AG09309 (cell line): ENCODE measurements around the gene NINJ2.

Source experiments
- DNase-seq: peaks from one replicate; pipeline ENCODE4 v3.0.0-alpha.2; 2010; ENCODE audit warnings: low read depth
- H3K4me3 ChIP-seq: 2 replicates; pipeline ENCODE4 v1.5.1; 2011; ENCODE audit warnings: mild to moderate bottlenecking, low read depth, low read length, moderate library complexity; ENCODE audit not compliant: control insufficient read depth
- TF ChIP-seq, protein P1 (sequence below): IDR thresholded peaks from 2 replicates; pipeline ENCODE4 v1.5.1; 2011; ENCODE audit warnings: mild to moderate bottlenecking, low read depth, low read length, inconsistent platforms; ENCODE audit not compliant: insufficient read depth, control insufficient read depth; ENCODE audit errors: missing control alignments

NINJ2 gene

DNA sequence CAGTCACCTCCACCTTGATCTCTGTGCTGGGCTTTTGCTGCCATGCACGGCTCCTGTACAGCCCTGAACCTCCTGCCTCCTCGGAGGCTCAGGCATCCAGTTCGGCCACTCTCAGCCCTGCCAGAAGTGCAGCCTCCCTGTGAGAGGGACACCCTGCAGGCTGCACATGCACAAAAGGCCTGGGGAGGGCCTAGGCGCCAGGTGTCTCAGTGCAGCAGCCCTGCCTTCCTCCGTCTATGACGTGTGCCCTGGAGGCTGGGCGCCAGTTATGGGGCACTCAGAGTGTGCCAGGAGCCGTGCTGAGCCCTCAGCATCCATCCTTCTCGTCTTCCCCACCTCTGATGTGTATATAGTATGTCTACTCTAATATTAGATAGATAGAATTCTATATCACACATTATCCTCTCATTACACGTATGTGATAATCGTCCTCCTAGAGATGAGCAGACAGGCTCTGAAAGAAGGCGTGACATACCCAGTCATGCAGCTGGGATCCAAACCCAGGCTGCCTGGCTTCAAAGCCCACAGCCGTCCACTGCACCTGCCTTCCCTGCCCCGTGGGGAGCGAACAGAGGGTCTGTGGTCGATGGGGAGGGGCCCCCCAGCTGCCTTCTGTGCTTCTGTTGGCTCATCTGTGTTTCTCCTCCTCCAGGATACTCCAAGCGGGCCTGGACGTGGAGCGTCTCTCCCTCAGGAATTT is 102.4 kb downstream of the NINJ2 start:
- TF ChIP-seq, protein P1, sequence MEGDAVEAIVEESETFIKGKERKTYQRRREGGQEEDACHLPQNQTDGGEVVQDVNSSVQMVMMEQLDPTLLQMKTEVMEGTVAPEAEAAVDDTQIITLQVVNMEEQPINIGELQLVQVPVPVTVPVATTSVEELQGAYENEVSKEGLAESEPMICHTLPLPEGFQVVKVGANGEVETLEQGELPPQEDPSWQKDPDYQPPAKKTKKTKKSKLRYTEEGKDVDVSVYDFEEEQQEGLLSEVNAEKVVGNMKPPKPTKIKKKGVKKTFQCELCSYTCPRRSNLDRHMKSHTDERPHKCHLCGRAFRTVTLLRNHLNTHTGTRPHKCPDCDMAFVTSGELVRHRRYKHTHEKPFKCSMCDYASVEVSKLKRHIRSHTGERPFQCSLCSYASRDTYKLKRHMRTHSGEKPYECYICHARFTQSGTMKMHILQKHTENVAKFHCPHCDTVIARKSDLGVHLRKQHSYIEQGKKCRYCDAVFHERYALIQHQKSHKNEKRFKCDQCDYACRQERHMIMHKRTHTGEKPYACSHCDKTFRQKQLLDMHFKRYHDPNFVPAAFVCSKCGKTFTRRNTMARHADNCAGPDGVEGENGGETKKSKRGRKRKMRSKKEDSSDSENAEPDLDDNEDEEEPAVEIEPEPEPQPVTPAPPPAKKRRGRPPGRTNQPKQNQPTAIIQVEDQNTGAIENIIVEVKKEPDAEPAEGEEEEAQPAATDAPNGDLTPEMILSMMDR: no peak
- no peak overlapping the region for H3K4me3 ChIP-seq
- DNase-seq: no peak

DNA sequence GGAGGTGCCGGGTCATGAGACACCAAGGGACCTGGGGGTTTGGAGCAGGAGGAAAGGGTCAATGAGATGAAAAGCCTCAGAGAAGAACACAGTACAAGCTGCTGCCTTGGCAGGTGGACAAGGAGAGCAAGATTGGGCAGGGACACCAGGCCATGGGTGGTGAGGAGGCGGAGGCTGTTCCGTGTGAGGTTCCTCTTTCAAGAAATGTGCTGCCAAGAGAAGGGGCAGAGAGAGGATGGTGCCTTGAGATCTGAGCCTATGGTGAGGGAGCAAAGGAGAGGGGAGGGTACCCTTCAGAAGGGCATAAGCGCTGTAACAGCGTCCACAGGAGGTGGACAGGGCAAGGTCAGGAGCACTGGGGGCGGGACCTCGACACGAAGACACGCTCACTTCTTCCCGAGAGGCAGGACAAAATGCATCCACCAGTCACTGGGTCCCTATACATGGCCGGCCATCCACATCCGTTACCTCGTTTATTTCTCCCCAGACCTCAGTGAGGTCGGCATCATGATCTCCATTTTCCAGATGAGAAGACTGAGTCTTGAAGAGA is 103.3 kb downstream of the NINJ2 start:
- no peak overlapping the region for H3K4me3 ChIP-seq
- no peak for DNase-seq
- TF ChIP-seq, protein P1: no peak

DNA sequence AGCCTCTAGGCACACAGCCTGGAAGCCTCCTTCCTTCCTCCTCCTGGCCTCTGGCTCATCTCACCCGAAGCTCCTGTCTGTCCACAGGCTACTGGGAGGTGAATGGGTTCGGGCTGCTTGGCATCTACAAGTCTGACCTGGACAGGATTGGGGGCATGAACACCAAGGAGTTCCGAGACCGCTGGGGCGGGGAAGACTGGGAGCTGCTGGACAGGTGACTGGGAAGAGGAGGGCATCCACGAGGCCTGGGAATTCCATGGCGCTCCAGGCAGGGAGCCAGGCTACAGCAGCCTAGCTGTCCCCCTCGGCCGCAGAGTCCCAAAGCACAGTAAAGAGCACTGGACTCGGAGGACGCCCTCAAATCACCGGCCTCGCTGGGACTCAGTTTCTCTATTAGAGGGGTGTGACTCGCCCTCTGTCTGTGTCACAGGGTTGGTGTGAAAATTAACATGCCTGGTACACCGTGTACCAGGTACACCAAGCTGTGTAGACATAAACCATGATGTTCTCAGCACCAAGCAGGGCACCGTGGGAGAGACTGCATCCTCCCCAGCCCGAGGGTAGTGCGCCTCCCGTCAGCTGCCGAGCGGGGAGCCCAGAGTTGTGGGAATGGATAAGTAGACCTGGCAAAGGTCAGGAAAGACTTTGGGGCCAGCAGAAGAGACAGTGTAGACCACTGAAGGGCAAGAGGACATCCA is 103.9 kb downstream of the NINJ2 start:
- no peak for DNase-seq
- H3K4me3 ChIP-seq: no peak overlapping the region
- TF ChIP-seq, protein P1: no peak

DNA sequence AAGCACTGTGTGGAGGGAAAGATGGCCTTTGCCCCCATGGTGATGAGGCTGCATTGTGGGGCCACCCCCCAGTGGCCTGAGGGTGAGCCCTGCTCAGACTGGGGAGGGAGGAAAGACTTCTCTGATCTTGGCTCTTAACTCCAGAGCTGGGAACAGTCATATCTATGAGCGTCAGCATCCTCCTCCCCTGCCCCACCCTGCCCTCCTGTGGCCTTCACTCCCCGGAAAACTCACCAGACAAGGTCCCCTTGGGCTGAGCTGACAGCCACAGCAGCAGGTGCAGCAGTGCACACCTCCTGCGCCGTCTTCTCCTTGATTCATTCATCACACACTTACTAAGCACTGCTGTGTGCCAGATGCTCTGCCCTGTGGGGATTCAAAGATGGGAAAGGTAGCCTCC is 104.7 kb downstream of the NINJ2 start:
- no peak overlapping the region for H3K4me3 ChIP-seq
- TF ChIP-seq, protein P1: no peak
- no peak for DNase-seq

DNA sequence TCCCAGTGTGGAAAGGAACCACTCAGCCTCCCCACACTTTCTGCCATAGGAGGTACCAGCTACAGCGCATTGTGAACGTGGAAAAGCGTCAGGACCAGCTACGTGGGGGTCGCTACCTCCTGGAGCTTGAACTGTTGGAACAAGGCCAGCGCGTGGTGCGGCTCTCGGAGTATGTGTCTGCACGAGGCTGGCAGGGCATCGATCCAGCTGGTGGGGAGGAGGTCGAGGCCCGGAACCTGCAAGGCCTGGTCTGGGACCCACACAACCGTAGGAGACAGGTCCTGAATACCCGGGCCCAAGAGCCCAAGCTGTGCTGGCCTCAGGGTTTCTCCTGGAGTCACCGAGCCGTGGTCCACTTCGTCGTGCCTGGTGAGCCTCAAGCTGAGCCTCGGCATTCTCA is 106.7 kb downstream of the NINJ2 start:
- DNase-seq: no peak
- no peak overlapping the region for H3K4me3 ChIP-seq
- TF ChIP-seq, protein P1: no peak

DNA sequence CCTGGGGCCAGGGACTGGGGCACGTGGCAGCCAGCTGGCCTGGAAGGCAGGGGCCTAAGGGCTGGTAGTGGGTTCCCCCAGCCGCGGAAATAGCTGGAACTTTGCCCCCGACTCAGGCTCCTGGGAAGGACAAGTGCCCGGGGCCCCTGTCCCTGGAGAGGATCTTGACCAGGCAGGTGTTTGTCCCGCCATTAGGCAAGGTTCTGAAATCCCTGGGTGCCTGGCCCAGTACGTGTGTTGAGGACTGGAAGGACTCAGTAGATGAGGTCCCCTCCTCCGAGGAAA is 109.3 kb downstream of the NINJ2 start:
- H3K4me3 ChIP-seq: no peak overlapping the region
- DNase-seq: no peak
- TF ChIP-seq, protein P1: no peak
